HG02981 (cell line): ENCODE results near the gene HOXB7.

Source experiments
- ATAC-seq: cut with Tn5 transposase; IDR thresholded peaks from one replicate; pipeline ENCODE4 v1.9.1; 2021; ENCODE audit warnings: mild to moderate bottlenecking, moderate library complexity; ENCODE audit not compliant: unreplicated experiment

HOXB7 gene

GRCh38 chr17:48610282-48611211 is at the start of gene HOXB7:
Gene HOXB7 (minus strand): TSS chr17:48611017. CDS start chr17:48610918, 99 bp downstream.
- no peak for ATAC-seq

DNA sequence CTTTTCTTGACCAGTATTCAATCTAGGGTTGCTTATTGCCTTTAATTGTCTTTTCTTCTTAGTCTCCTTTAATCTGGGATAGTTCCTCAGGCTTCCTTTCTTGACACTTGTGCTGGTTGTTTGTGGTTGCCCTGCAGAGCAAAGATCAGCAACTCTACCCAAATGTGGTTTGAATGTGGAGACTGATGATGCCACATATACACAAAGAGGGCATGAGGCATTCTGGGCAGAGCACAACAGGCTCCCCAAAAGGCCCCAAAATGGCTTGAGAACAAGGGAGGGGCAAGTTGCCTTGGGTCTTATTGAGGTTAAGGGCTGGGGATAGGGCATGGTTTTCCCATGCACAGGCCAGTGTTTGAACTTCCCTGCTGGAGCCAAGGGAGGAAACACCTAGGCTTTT is 45.1 kb upstream of the HOXB7 start:
- ATAC-seq = no peak

DNA sequence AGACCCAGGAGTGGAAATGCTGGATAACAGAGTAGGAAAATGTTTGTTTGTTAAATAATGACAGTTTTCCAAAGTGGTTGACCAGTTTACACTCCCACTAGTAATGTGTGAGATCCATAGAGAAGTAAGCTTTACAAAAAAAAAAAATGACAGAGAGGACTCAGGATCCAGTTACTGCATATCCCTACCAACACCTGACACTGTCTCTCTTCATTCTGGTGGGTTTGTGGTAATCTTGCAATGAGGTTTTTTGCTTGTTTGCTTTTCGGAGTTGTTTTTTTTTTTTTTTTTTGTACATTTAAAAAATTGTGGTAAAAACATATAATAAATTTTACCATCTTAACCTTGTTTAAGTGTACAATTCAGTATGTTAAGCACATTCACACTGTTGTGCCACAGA is 38.9 kb upstream of the HOXB7 start:
- no peak for ATAC-seq

GRCh38 chr17:48647963-48648245 is 37.1 kb upstream of the HOXB7 start:
- ATAC-seq = no peak

- no peak for ATAC-seq
Observed at GRCh38 chr17:48647103-48647962, 36.5 kb upstream of the HOXB7 start.

DNA sequence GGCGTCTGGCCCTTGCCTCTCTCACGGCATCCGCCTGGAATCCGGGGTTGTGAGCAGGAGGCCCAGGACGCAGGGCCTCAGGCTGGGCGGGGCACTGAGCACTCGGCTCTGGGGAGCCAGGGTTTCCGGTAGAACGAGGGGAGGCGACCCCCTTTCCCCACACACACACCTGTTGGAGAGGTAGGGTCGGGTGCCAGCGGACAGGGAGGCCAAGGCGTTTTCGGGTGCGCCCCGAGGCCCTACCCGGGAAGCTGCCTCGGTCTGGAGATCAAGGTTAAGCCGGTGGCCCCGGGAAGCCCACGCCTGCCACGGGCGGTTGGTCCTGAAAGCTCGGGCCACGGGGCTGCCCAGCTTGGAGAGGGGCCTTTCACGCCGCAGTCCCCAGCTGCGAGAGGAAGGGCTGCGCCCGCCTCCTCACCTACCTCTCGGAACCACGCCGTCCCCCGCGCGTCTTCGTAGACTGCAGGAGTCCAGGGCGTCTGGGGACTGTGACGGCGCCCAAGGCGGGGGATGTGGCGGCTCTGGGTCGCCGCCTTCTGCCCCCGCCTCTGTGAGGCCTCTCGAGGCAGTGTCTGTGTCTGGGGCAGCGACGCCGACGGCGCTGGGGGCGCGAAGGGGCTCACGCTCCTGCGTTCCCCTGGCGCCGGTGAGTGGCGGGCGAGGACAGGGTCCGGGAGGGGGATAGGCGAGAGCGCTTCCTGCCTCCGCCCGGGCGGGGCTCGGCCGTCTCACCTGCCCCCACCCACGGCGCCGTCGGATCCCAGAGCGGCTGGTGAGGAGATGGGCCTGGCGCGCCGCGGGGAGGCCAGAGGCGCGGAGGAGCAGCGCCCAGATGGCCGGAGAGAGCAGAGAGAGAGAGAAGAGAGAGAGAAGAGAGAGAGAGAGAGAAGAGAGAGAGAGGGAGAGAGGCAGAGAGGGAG is 35.6 kb upstream of the HOXB7 start:
- ATAC-seq = no peak

GRCh38 chr17:48645639-48646182 is 34.9 kb upstream of the HOXB7 start:
- ATAC-seq = no peak

DNA sequence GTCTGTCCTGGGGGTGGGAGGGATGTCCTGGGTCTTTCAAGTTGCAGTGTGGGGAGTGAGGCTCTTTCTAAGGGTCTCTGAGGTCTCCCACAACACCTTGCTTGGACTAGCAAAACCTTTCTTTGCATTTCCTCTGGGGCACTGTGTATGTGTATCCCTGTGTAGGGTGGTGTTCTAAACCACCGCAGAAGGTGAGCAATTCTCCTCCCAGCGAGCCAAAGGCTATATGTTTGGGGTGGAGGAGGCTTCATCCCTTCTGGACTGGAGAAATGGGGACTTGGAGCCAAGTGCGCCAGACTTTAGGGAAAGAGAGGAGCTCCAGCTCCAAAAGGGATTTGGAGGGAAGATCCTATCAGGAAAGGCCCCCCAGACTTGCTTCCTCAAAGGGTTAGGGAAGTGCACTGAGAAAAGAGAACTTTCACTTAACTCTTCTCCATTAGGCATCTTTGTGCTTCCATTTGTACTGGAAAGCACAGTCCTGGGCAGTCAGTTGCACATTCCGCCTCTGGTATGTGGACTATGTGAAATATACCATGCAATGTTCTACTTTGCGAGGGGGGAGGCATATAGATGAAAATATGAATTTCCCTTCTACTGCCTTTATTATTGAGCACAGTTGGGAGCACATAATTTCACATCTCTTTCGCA is 34.2 kb upstream of the HOXB7 start:
- ATAC-seq = no peak

- ATAC-seq = no peak
Observed at GRCh38 chr17:48644159-48644558, 33.3 kb upstream of the HOXB7 start.

DNA sequence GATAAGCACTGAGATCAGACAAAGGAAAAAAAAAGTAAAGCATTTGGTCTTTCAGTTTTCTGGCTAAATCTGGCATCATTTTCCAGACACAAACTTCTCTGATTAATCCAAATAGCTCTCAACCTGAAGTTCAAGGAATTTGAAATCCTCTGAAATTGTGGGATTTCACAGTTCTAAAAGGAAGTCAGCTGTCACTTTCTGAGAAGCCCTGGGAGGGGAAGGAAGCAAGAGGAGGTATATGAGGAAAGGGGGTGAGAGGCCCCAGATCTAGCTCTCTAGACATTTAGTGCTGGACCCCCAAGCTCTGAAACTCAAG is 32.8 kb upstream of the HOXB7 start:
- ATAC-seq = no peak

DNA sequence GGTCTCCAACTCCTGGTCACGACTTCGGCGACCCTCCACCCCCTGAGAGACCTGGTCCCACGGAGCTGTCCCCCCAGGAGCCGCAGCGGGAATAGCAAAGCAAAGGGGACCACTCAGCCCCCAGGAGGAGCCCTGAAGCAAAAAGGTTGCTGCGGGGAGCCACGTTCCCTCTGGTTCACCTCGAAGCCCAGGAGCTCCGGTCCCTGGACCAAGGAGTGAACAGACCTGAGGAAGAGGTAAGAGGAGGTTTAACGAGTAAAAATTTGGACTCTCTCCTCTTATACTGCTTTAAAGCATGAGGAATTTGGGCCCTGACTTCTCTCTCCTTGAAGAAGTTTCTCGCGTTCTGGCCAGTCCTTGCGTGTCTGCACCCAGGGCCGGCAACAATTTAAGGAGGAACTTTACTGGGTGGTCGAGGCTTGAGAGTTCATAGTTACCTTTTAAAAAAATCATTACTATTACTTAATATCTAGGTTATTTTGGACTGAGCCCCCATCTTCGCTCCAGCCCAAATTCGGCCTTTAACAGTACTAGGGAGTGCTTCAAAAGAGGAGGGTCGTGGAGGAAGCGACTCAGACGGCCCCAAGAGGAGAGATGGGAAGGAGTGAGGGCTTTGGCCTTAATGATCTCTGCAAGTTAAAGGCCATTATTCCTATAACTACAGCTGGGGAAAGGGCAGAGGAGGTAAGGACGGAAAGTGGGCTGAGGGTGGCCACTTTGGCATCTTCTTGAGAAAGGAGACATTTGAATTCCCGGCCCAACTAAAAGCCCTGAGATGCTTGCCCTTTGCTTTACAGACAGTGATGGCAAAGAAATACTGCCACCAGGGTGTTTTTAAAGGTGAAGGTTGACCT is 32.3 kb upstream of the HOXB7 start:
- ATAC-seq = no peak

- ATAC-seq = no peak
Observed at GRCh38 chr17:48642059-48642842, 31.4 kb upstream of the HOXB7 start.

- no peak for ATAC-seq
Observed at GRCh38 chr17:48641541-48642058, 30.8 kb upstream of the HOXB7 start.

- no peak for ATAC-seq
Observed at GRCh38 chr17:48640858-48641180, 30.0 kb upstream of the HOXB7 start.

- ATAC-seq = no peak
Observed at GRCh38 chr17:48639982-48640857, 29.4 kb upstream of the HOXB7 start.

- ATAC-seq = no peak
Observed at GRCh38 chr17:48639136-48639535, 28.3 kb upstream of the HOXB7 start.
